Peyer's patch (tissue), 4 donors: ENCODE data around the gene SMAD2. TPM values are rescaled to one million over a fixed set of nuclear protein-coding genes. Genes with fewer than 3 reads are reported as not detected.

ENCODE experiments used
- DNase-seq, 3 donors: peaks; one replicate each; pipeline ENCODE4 v3.0.0-alpha.2; 2017 to 2019
- H3K27ac ChIP-seq, 4 donors: fragments of 200-600 bp; sonication (generic); one replicate each; pipeline ENCODE4 v1.5.1; 2016 to 2019
- H3K27me3 ChIP-seq, 2 donors: fragments of 200-600 bp; sonication (generic); one replicate each; pipeline ENCODE4 v1.5.1; 2019
- H3K36me3 ChIP-seq, 3 donors: fragments of 200-600 bp; sonication (generic); one replicate each; pipeline ENCODE4 v1.5.1; 2016 to 2019
- H3K4me1 ChIP-seq, 4 donors: fragments of 200-600 bp; sonication (generic); one replicate each; pipeline ENCODE4 v1.5.1; 2016 to 2019
- H3K4me3 ChIP-seq, 4 donors: fragments of 200-600 bp; sonication (generic); 1 replicate in 3 of 4; 2 replicates in 1 of 4; pipeline ENCODE4 v1.5.1; 2016 to 2019; ENCODE audit warnings: mild to moderate bottlenecking in 1 of 4
- H3K9me3 ChIP-seq, 4 donors: fragments of 200-600 bp; sonication (generic); one replicate each; pipeline ENCODE4 v1.5.1; 2016 to 2019; ENCODE audit warnings: mild to moderate bottlenecking in 1 of 4
- POLR2A ChIP-seq, 2 donors: fragments of 450-650 bp; IDR thresholded peaks; one replicate each; pipeline ENCODE4 v1.5.1; 2017; ENCODE audit warnings: antibody characterized with exemption in 2 of 2, mild to moderate bottlenecking in 2 of 2, moderate library complexity in 2 of 2
- total RNA-seq, 4 donors: library from RNA; depleted of rRNA; stranded (reverse); fragments of >200 nt; gene quantifications; one replicate each; pipeline ENCODE4 v1.1.0, GENCODE V29; 2016
- TF ChIP-seq, protein P1 (sequence below), 6 experiments: fragments of 450-650 bp in 4 of 6; fragments of 200-600 bp in 2 of 6; sonication (generic) in 1 of 6; IDR thresholded peaks; one replicate each; pipeline ENCODE4 v1.5.1; 2017 to 2019; ENCODE audit warnings: antibody characterized with exemption in 6 of 6, mild to moderate bottlenecking in 3 of 6, moderate library complexity in 1 of 6

SMAD2 gene
- total RNA-seq, 4 donors from 2014 or later, result 26.9 to 53.6 (median 38.6) TPM

DNA sequence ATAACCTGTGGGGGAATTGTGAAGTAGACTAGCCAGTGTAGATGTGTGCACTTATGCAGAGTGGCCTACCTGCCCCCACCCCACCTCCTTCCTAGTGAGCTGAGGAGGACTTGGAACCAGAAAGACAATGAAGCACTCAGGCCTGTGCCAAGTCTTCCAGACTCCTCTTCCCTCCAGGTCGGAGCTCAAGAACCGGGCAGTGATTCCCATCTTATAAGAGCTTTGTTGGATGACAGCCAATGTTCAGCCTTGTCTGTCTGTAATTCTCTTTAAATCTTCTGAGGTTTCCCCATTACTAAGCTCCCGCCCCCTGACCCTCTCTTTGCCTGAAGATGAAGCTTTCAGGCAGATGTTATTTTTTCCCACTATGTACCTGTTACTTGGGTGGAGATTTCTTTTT, 121.0 kb downstream of the SMAD2 start:
- no peak overlapping the region for H3K4me3 ChIP-seq
- TF ChIP-seq POLR2A (IDR thresholded peaks at IDR 0.05), result no peak
- TF ChIP-seq, protein P1, sequence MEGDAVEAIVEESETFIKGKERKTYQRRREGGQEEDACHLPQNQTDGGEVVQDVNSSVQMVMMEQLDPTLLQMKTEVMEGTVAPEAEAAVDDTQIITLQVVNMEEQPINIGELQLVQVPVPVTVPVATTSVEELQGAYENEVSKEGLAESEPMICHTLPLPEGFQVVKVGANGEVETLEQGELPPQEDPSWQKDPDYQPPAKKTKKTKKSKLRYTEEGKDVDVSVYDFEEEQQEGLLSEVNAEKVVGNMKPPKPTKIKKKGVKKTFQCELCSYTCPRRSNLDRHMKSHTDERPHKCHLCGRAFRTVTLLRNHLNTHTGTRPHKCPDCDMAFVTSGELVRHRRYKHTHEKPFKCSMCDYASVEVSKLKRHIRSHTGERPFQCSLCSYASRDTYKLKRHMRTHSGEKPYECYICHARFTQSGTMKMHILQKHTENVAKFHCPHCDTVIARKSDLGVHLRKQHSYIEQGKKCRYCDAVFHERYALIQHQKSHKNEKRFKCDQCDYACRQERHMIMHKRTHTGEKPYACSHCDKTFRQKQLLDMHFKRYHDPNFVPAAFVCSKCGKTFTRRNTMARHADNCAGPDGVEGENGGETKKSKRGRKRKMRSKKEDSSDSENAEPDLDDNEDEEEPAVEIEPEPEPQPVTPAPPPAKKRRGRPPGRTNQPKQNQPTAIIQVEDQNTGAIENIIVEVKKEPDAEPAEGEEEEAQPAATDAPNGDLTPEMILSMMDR (IDR thresholded peaks at IDR 0.05), result no peak
- no peak overlapping the region for H3K27ac ChIP-seq
- no peaks in the 10 kb centered on the region for H3K9me3 ChIP-seq
- H3K4me1 ChIP-seq, result no peaks in the 10 kb centered on the region
- no peaks in the 10 kb centered on the region for H3K27me3 ChIP-seq
- H3K36me3 ChIP-seq, result no peaks in the 10 kb centered on the region
- DNase-seq, result no peak

DNA sequence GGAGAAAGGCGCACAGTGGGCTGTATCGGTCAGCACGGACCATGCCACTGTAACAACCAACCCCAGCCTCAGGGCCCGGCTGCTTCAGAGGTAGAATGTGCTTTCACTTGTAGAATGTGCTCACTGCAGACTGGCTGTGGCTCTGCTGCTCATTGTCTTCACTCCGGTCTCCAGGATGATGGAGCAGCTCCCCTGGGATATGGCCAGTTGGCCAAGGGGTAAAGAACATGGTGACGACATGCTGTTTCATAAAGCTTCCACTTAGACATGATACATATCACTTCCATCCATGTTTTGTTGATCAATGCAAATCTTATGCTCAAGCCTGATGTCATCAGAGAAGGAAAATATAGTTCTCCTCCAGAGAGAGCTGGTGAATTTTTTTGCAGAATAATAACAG, 127.7 kb downstream of the SMAD2 start:
- Histone ChIP-seq H3K27me3 (no peaks in the 10 kb centered on the region), H3K4me3 (no peak overlapping the region), H3K4me1 (no peaks in the 10 kb centered on the region), H3K27ac (no peak overlapping the region), H3K9me3 (no peaks in the 10 kb centered on the region), H3K36me3 (no peaks in the 10 kb centered on the region)
- DNase-seq, result no peak
- TF ChIP-seq, protein P1 (IDR thresholded peaks at IDR 0.05), result no peak

DNA sequence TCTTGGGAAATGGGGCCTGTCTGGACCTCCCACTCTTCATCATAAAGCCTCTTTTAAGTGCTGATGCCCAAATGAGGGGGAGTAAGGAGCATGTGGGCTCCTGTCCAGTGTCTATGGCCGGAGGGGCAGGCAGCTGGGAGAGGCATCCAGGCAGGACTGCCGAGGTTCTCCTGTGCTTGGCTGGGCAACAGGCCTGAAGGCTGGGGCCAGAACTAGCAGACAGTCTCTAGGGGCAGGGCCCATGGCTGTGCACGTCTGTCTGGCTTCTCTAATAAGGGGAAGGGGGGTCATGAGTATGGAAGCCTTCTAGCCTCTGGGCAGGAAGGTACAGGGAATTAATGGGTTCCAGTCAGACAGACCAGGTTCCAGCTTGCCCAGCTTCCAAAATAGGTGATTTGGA, 128.6 kb downstream of the SMAD2 start:
- Histone ChIP-seq H3K36me3 (no peaks in the 10 kb centered on the region), H3K4me3 (no peak overlapping the region), H3K27ac (no peak overlapping the region), H3K9me3 (no peaks in the 10 kb centered on the region), H3K4me1 (no peaks in the 10 kb centered on the region), H3K27me3 (no peaks in the 10 kb centered on the region)
- no peak for DNase-seq
- TF ChIP-seq POLR2A (IDR thresholded peaks at IDR 0.05), result no peak
- TF ChIP-seq, protein P1 (IDR thresholded peaks at IDR 0.05), result no peak

DNA sequence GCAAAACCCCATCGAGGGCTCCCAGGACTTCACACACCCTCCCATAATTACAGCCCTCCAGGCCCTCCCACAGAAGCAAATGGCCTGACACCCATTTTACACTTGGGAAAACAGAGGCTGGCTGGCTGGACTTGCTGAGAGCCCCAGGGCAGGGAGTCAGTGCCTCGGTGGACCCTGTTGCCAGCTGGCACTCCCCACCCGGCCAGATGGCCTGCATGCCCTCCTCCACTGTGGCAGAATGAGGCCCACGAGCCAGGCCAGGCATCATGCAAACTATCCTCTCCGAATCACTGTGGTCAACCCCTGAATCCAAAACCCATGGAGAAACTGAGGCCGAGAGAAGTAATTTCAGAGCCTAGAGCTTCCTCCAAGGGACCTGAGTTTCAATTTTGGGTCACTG, 129.7 kb downstream of the SMAD2 start:
- Histone ChIP-seq H3K27ac (no peak overlapping the region), H3K36me3 (no peaks in the 10 kb centered on the region), H3K9me3 (no peaks in the 10 kb centered on the region), H3K4me1 (no peaks in the 10 kb centered on the region), H3K27me3 (no peaks in the 10 kb centered on the region), H3K4me3 (no peak overlapping the region)
- DNase-seq, result no peak
- TF ChIP-seq POLR2A (IDR thresholded peaks at IDR 0.05), result no peak
- TF ChIP-seq, protein P1 (IDR thresholded peaks at IDR 0.05), result no peak

DNA sequence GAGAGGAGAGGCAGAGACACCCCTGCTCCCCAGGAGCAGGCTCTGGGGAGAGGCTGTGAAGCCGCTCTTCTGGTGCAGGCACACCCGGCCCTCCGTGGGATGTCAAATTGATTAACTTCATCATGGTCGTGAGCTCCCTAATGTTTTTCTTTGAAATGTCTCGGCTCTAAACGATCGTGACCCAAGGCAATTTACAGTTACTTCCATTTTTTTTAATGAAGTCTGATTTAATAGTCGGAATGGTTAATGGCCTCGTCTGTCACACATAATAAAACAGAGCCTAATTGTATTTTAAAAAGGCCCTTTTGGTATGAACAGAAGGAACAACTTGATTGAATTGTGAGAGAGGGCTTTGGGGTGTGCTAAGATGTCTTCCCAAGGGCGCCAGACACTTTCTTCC, 130.2 kb downstream of the SMAD2 start:
- H3K4me3 ChIP-seq, result no peak overlapping the region
- no peaks in the 10 kb centered on the region for H3K36me3 ChIP-seq
- no peak for DNase-seq
- H3K27me3 ChIP-seq, result no peaks in the 10 kb centered on the region
- peaks cover 0 to 4% (median 0%) of the 10 kb centered on the region in 4 donors for H3K4me1 ChIP-seq
- TF ChIP-seq, protein P1 (IDR thresholded peaks at IDR 0.05), result no peak
- no peak overlapping the region for H3K27ac ChIP-seq
- H3K9me3 ChIP-seq, result no peaks in the 10 kb centered on the region

DNA sequence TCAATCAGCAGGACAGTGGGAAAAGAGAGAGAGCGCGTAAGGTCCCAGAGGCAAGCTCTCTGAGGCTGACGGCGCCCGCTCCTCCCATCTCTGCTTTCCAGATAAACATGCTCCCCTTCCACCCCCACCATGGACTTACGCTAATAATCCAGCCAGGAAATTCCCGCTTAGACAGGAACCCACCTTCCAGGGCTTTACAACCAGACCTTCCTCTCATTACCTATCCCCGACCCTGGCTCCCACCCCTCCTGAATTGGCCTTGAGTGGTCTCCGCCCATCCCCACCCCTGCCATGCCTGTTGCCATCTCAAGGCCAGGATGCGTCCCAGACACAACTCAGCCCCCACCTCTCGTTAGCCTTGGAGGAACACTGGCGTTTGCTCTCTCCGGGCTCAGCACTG, 131.1 kb downstream of the SMAD2 start:
- no peak overlapping the region for H3K27ac ChIP-seq
- H3K4me1 ChIP-seq, result peaks cover 0 to 7% (median 0%) of the 10 kb centered on the region in 4 donors
- no peak overlapping the region for H3K4me3 ChIP-seq
- no peak for TF ChIP-seq POLR2A (IDR thresholded peaks at IDR 0.05)
- TF ChIP-seq, protein P1 (IDR thresholded peaks at IDR 0.05), result no peak
- H3K9me3 ChIP-seq, result no peaks in the 10 kb centered on the region
- no peaks in the 10 kb centered on the region for H3K36me3 ChIP-seq
- no peak for DNase-seq
- H3K27me3 ChIP-seq, result no peaks in the 10 kb centered on the region
